C4-2B (cell line): ENCODE data around the gene AP1G2.

Experiments used
- CTCF ChIP-seq: fragments of 450-650 bp; conservative IDR thresholded peaks from 2 replicates; pipeline ENCODE4 v1.5.1; 2017; ENCODE audit warnings: mild to moderate bottlenecking
- ZFX ChIP-seq: fragments of 450-650 bp; IDR thresholded peaks from 2 replicates; pipeline ENCODE4 v1.6.1; 2017

DNA sequence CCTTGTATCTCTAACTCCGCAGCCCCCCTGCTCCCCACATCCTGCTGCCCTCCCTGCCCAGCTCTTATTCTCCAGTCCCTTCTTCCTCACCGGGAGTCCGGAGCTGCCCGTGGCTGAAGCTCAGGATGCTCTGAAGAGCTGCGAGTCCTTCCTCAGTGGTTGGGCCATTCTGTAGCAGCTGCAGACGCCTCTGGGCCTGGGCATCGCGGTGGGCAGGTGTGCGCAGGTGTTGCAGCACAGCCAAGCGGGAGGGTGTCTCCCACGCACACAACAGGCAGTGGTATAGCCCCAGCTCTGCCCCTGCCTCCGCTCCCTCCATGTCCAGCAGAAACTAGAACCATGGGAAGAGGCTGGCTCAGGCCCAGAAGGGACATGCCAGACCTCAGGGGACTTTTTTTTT lies 36.2 kb downstream of the AP1G2 start:
- TF ChIP-seq CTCF = no peak
- no peak for TF ChIP-seq ZFX
